GM12891 (cell line): ENCODE data around the gene ITGB4.

ENCODE experiments used
- POLR2A ChIP-seq: IDR thresholded peaks from 2 replicates; pipeline ENCODE4 v1.6.1; 2011; ENCODE audit warnings: low read depth, low read length, control low read depth
- POLR2AphosphoS5 ChIP-seq: IDR thresholded peaks from 2 replicates; pipeline ENCODE4 v1.6.1; 2011; ENCODE audit warnings: low read depth, low read length, control low read depth
- TAF1 ChIP-seq: IDR thresholded peaks from 2 replicates; pipeline ENCODE4 v1.6.1; 2011; ENCODE audit warnings: low read depth, low read length, control low read depth

DNA sequence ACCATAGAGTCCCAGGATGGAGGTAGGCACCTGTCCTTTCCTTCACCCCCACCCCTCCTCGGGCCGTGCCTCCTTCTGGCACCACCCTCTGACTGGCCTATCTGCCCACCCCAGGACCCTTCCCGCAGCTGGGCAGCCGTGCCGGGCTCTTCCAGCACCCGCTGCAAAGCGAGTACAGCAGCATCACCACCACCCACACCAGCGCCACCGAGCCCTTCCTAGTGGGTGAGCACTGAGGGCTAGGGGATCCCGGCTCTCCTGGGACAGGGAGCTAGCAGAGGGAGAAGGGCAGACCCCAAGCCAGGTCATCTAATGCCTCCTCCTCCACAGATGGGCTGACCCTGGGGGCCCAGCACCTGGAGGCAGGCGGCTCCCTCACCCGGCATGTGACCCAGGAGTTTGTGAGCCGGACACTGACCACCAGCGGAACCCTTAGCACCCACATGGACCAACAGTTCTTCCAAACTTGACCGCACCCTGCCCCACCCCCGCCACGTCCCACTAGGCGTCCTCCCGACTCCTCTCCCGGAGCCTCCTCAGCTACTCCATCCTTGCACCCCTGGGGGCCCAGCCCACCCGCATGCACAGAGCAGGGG, 35.9 kb downstream of the ITGB4 start:
- TF ChIP-seq POLR2AphosphoS5 (no peak), TAF1 (no peak), POLR2A (no peak)
